ENCODE measurements around the gene DMKN.
"Not testable (repeated sequence)": the region's sequence is repeated elsewhere in the genome, so short reads cannot be mapped to it uniquely, and the experiment has no call there.

Gene DMKN

DNA sequence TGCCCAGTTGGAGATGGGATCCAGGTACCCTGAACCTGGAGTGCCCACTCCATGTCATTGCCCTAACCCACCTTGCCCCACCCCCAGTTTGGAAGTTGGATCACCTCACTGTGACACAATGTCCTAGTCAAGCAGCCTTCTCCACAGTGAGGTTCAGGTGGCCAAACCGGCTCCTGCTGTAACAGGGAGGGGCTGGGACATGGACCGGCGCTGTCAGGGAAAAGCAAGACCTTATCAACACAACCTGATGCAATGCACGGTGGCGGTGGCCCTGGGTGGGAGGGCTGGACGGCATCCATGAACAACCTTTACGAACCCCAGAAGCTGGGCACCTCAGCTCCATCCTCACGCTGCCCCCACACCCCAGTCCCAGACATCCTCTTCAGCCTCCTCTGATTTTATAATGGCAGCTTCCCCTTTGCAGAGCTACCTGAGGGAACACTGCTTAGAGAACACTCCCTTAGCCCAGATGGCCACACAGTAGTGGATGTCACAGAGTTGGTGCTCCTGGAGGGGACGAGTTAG, 21.6 kb downstream of the DMKN start:
- no peak for DNase-seq

DNA sequence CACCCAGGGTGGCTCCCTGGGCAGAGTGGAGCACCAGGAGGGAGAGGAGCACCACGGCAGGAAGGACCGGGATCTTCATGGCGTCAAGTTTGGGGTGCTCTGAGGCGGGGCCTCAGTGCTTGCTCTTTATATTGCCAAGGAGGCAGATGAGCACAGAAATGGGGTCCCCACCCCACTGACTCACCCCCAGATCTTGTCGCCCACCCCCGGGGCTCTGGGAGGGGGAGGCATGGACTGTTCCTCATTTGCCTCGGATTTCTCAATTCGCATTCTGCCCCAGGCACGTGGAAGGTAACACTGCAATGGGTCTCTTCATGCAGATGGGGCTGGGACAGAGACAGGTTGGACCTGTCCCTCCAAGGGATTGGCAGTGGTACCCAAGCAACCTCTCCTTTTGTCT, 23.1 kb downstream of the DMKN start, which contains the start of gene KRTDAP:
KRTDAP (minus strand) TSS at position 101 of the 400 bp plus-strand sequence; CDS start at position 79, 22 bp downstream.
- DNase-seq, result no peak

DNA sequence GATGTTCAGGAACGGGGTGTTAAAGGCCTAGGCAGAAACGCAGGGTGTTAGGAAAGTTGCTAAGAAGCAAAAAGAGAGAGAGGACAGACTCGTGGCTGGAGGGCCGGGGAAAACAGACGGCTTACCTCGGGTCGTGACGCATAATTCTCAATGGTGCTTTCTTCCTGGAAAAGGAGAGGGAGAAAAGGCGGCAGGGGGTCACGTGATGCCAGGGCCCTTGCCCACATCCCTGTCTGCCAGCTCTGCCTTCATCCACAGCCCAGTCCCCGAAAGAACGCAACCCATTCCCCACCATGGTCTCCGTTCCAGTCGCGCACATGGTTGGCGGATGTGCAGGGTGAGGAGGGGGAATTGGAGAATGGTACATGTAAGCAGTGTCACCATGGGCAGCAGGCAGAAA, 24.8 kb downstream of the DMKN start:
- DNase-seq, result no peak

DNA sequence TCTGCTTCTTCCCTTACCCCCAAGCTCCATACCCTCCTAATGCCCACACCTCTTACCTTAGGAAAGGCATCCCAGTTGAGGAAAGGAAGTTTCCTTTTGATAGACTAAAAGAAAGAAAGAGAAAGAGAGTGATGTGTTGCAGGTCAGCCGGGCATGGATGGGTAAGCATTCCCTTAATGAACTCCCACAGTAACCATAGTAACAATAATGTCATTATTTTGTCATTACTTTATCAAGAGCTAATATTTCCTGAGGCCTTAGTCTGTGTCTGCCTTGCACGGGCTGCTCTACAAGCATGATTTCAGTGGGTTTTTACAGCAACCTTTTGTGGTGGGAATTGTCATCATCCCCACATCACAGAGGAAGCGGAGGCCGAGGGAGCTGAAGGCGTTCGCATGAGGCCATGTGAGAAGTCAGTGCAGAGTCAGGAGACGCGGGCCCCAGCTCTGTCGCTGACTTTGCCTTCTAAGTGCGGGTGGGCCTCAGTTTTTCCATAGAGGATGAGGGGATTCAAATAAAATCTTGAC, 25.7 kb downstream of the DMKN start:
- DNase-seq, result no peak

DNA sequence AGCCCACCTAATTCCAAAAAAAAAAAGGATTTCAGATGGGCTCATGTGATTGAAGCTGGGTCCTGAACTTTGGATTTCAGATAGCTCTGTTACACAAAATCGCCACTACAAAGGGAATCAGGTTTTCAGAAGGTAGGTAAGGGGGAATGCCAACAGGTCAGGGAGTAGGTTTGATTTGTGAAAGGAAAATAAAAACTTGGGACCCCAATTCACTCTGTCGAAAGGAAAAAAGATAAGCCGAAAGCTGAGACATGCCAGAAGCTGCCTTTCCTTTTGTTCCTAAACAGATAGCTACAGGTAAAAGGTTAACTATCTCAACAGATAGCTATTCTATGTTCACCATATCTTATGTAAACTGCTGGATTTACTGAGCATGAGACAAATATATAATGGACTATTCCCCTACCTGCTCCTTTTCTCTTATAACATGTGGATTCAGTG, 27.2 kb downstream of the DMKN start:
- no peak for DNase-seq

DNA sequence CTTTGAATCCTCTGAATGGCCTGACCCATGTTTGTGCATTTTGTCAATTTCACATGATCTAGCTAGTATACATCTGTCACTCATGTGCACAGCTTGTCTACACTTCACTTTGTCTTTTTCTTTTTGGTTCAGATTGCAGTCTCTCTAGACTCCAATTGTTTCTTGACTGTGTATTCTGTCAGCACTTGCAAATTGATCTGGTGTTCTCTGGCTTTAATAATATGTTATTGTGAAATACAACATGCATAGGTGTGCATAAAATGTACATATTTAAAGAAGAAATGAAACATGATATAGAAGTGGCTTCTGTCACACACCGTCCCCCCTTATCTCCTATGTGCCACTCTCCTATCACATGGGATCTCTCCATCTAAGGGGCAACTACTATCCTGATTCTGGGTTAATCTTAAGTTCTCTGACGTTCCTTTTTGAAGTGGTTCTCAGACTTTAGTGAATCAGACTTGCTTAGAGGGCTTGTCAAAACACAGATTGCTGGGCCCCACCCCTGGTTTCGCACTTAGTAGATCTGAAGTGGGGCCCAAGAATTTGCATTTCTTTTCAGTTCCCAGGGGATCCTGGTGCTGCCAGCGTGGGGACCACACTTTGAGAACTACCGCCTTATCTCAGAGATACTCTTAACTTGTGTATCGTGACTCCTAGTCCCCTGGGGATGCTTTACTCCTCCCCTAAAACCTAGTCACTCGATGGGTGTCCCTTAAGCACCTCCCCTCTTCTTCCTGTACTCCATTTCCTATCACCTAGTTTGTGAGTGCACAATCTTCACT, 29.0 kb downstream of the DMKN start:
- no peak for DNase-seq

DNA sequence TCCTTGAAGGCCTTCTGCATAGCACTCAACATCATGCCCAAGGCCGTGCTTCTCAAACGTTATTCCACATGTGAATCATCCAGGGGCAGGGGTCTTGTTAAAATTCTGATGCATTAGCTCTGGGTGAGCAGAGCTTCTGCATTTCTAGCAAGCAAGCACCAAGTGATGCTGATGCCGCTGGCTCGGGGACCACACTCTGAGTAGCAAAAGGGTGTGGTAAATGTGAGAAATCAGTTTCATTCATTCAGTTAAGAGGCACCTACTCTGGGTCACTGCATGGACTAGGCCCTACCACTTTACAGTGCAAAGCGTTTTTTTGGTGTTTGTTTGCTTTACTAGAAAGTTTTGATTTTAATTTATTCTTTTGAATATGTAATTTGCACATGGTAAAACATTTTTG, 30.4 kb downstream of the DMKN start:
- DNase-seq, result no peak

DNA sequence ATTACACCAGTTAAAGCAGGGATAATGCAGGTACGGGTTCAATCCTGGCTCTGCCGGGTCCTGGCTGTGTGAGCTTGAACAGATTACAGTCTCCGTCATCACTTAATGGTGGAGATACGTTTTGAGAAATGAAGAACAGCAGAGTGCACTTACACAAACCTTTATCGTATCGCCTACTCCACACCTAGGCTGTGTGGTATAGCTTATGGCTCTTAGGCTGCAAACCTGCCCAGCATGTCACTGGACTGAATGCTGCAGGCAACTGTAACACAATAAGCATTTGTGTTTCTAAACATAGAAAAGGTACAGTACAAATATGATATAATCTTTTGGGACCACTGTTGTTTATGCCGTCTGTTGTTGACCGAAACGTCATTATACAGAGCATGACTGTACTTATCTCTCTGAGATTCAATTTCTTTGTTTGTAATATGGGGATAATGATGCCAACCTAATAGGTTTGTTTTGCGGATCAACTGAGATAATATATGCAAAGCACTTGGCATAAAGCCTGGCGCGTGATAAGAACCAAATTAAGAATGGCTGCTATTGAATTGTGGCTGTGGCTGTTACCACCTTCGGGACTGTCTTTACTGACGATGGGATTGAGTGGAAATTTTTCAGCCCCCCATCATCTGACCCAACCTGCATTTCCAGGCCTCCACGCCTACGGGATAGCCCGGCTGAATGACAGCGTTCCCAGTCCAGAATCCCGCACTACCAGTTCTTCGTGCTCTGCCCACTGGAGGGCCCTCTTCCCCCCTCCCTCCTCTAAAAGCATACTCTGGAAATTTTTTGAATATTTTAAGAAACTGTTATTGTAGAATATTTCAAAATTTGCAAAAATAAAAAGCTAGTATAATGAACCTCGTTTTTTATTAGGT, 34.4 kb downstream of the DMKN start:
- DNase-seq, result no peak

DNA sequence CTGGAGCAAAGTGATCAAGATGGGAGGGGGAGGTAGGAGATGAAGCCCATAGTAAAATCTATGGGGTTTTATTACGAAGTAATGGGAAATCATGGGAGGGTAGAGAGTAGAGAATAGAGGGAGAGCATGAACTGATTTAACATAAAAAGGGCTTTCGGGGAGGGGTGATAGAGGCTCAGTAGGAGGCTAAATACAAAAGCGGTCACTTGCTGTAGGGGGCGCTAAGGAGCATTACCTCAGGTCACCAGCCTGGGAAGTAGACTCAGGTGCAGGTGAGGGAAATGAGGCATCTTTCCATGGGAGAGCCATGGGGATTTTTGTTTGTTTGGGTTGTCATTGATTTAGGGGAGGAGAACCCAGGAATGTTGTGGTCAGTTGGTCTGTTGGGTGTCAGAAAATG, 37.3 kb downstream of the DMKN start:
- DNase-seq, result no peak

DNA sequence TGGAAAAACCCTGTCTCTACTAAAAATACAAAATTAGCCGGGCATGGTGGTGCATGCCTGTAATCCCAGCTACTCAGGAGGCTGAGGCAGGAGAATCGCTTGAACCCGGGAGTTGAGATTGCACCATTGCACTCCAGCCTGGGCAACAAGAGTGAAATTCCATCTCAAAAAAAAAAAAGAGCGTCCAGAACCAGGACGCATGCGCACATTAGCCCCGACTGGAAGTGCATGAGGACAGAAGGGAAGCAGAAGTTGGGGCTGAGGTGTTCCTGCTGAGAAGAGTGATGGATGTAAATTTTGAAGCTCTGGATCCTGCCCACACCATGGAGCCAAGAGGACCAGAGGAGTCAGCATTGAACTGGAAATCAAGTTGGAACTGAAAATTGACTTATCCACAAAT, 38.9 kb downstream of the DMKN start:
- DNase-seq, result not testable (repeated sequence)

DNA sequence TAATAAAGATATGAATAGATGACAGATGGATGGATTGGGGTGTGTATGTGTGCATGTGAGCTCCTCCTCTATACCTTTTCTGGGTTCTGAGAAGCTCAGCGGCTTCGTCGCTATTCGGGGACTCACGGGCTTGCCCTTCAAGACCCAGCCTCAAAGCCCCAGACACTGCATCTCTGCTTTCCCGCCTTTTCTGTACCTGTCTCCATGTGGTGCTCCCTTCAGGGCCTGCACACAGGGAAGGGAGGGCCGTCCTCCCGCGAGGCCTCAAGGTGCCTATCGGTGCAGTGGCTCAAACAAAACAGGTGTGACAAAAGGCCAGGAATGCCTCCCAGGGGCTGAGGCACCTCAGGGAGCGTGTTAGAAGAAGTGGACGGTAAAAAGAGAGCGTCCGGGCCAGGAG, 39.3 kb downstream of the DMKN start:
- DNase-seq, result no peak

DNA sequence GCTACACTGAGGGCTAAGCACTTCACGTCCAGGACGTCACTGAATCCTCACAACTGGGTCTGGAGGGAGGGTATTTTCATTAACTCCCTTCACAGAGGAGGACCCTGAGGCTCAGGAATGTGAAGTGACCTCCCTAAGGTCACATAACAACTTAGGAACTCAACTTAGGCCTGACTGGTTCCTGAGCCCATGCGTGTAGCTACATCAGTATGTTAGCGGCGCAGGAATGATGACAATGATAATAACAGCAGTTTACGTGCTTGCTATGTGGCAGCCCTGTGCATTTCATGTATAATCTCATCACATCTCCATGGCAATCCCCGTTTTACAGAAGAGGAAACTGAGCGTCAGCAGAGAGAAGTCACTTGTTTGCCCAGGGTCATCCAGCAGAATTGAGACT, 41.5 kb downstream of the DMKN start:
- DNase-seq, result no peak

DNA sequence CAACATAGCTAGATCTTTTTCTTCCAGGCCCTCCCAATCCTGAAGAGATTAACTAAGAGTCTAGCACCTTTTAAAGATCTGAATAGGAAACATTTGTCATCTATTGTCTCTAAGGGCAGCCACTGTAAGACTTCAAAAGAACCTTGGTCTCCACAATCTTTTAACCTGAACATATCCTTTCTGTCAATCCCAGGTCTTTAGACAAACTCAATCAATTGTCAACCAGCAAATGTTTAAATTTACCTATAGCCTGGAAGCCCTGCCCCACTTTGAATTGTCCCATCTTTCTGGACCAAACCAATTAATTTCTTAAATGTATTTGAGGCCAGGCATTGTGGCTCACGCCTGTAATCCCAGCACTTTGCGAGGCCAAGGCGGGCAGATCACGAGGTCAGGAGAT, 42.4 kb downstream of the DMKN start:
- not testable (repeated sequence) for DNase-seq

DNA sequence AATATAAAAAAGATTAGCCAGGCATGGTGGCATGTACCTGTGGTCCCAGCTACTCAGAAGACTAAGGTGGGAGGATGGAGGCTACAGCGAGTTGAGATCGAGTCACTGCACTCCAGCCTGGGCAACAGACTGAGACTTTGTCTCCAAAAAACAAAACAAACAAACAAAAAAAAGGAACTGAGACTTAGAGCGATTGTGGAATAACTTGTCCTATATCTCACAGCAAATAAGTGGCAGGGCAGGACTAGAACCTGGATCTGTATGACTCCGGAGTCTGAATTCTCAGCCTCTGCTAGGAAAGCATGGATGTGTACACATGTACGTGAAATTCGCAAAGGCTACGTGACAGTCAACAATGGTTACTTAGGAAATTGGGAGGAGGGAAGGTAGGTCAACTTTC, 43.3 kb downstream of the DMKN start:
- DNase-seq, result no peak

DNA sequence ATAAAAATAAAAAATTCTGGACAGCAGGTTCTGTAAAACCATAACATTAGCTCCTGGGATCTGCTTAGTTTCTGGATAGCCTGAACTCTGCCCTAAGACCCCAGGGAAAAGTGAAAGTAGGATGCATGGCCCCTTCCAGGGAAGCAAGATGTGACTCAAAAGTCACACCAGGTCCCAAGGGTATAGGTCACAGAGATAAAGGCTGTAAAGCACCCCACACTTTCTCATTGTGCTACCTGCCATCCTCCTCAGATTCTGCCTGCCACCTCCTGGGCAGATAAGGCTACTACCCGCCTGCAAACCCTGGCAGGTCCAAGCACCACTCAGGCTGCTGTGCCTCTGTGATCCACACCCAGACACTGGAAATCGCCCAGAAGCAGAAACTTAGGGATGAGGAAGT, 44.8 kb downstream of the DMKN start:
- no peak for DNase-seq

DNA sequence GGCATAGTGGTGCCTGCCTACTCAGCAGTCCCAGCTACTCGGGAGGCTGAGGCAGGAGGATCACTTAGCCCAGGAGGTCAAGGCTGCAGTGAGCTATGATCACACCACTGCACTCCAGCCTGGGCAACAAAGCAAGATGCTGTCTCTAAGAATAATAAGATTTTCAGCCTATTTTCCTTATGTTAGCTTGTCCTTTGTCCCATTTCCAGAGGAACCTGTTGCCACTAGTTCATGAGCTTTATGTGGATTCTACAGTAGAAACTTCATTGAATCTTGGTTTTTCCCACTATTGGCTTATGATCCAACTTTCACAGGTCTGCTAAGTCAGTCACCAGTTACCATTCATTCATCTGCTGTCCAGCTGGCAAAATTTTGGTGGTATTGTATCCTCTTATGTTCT, 47.2 kb downstream of the DMKN start:
- no peak for DNase-seq

DNA sequence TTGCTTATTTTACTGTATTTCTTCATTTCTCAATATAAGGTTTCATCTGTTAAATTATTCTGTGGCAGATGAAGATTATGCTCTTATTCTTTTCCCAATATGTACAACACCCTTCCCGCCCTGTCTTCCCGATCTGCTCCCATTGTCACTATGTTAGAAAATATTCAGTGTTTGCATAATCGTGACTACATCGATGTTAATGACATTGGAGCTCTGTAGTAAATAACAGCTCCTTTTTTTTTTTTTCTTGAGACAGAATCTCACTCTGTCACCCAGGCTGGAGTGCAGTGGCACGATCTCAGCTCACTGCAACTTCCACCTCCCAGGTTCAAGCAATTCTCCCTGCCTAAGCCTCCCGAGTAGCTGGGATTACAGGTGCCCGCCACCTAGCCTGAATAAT, 50.5 kb downstream of the DMKN start:
- DNase-seq, result not testable (repeated sequence)

DNA sequence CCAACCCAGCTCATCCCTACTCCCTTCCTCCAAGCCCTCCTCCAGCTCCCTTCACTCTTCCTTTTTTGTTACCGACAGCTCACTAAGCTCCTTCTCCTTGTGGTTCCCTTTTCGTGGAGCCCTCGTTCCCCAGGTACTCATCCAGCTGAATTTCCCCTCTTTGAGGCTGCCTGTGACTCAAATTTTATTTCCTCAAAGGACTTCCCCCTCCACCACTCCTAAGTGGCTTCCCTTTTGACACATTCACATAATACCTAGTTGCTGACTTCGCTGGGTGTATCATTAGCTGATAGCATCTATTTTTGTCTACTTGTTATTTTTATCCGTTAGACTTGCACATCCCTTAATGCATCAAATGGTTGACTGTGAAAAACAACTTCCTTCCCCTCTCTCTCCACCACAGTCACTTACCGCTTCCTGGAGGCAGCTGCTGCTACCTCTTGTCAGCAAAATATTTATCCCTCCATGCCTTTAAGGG, 50.9 kb downstream of the DMKN start:
- no peak for DNase-seq

DNA sequence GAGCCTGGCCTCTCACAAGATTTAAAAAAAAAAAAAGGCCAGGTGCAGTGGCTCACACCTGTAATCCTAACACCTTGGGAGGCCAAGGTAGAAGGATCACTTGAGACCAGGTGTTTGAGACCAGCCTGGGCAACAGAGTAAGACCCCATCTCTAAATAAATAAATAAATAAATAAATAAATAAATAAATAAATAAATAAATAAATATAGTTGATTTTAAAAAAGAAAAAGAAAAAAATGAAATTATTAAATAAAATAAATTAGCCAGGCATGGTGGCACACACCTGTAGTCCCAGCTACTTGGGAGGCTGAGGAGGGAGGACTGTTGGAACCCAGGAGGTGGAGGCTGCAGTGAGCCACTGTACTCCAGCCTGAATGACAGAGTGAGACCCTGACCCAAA, 51.7 kb downstream of the DMKN start:
- DNase-seq, result not testable (repeated sequence)

DNA sequence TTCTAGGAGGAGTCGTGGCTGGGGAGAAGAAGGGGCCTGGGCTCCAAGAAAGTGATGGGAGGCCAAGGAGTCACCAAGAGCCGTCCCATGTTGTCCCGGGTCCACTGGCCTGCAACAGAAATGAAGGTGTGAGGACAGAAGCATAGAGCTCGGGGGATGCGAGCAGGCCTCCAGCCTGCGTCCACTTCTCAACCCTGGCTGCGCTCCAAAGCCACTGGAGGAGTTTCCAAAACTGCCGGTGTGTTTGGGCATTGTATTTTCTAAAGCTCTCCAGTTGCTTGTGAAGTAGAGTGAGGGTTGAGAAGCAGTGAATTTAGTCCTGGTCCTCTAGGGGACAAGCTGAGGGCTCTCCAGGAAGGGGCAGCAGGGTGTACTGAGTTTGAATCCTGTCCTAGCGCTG, 52.4 kb downstream of the DMKN start:
- no peak for DNase-seq

DNA sequence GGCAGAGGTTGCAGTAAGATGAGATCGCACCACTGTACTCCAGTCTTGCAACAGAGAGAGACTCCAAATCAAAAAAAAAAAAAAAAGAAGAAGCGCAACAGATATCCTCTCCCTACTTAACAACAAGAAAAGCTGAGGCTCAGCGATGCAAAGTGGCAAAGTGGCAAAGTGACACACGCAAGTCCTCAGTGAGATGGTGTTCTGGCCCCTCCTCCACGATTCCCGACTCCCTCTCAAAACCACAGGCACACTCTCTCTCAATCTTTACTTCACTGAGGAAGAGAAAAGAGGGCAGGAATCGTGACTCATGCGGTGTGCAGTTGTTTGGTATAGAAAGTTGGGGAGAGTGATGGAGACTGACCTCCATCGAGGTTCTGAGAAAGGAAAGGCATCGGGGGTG, 52.8 kb downstream of the DMKN start:
- no peak for DNase-seq

DNA sequence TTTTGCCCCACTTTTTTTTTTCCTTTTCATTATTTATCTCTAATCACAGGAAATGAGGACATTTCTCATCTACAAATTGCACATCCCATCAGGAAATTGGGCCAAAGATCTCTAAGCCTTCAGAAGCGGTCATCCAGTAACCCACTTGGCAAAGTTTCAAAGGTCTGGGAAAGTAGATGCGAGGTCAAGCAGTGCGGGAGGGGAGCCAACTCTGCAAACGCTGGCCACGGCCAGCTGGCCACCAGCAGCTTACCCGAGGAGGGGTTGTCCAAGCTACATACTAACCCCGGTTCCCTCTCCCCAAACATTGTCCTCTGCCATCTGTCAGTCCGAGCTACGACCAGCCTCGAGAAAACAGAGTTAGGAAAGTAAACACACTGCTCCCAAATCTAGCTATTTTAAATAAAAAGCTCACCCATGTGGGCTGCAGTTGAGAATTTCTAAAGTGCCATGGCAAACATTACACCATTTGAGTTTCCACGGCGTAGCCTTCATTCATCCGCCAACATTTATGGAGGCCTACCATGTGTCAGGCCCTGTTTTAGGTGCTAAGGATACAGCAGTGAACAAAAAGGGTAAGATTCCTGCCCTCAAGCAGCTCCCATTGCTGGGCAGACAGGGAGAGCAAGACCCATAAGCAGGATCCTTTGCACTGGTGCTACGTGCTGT, 53.9 kb downstream of the DMKN start:
- no peak for DNase-seq

Data from NCI-H446 treated with DMSO at 0.1 percent for 48 hours (cell line).